ENCODE measurements around the gene EGLN3.

Gene EGLN3

DNA sequence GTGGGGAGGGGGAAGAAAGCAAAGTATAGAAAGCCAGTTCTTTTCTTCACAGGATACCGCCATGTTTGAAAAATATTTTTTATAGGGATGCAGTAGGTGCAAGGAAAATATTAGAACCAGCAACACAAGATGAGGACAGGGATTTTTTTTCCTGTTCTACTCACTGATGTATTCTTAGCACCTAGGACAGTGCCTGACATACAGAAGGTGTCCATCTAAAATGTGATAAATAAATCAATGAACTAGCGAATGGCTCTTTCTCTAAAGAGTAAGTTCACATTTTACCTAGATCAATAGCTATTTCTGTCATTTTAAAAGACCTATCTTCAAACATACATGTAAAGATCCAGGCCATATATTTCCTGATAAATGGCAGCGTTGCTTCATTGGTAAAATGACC, 18.8 kb downstream of the EGLN3 start:
- H3K4me3 ChIP-seq (ENCODE audit: low read length), result no peak overlapping the region
- H3K27me3 ChIP-seq (ENCODE audit: control insufficient read depth, low read length), result no peaks in the 10 kb centered on the region
- no peaks in the 10 kb centered on the region for H4K20me1 ChIP-seq (ENCODE audit: control insufficient read depth, insufficient read depth, low read depth, low read length)
- TF ChIP-seq, protein P1, sequence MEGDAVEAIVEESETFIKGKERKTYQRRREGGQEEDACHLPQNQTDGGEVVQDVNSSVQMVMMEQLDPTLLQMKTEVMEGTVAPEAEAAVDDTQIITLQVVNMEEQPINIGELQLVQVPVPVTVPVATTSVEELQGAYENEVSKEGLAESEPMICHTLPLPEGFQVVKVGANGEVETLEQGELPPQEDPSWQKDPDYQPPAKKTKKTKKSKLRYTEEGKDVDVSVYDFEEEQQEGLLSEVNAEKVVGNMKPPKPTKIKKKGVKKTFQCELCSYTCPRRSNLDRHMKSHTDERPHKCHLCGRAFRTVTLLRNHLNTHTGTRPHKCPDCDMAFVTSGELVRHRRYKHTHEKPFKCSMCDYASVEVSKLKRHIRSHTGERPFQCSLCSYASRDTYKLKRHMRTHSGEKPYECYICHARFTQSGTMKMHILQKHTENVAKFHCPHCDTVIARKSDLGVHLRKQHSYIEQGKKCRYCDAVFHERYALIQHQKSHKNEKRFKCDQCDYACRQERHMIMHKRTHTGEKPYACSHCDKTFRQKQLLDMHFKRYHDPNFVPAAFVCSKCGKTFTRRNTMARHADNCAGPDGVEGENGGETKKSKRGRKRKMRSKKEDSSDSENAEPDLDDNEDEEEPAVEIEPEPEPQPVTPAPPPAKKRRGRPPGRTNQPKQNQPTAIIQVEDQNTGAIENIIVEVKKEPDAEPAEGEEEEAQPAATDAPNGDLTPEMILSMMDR (IDR thresholded peaks at IDR 0.05; ENCODE audit: low read depth, low read length, poor library complexity, severe bottlenecking), result no peak
- TF ChIP-seq EZH2phosphoT487 (IDR thresholded peaks at IDR 0.05; ENCODE audit: borderline replicate concordance, low read length), result no peak
- H3K36me3 ChIP-seq (ENCODE audit: control insufficient read depth, low read length), result no peaks in the 10 kb centered on the region
- no peak overlapping the region for H3K27ac ChIP-seq (ENCODE audit: low read depth, low read length)
- no peaks in the 10 kb centered on the region for H3K9me3 ChIP-seq (ENCODE audit: control insufficient read depth, insufficient read depth, low read length)
- H3K4me2 ChIP-seq (ENCODE audit: low read length), result no peak overlapping the region
- no peaks in the 10 kb centered on the region for H3K4me1 ChIP-seq (ENCODE audit: control insufficient read depth, low read length)
- H3K79me2 ChIP-seq (ENCODE audit: control insufficient read depth, low read length), result no peaks in the 10 kb centered on the region
- no peaks in the 10 kb centered on the region for H3F3A ChIP-seq (ENCODE audit: control insufficient read depth, insufficient read depth)
- H3K9me2 ChIP-seq (replicated peaks; ENCODE audit: control insufficient read depth, low read length), result no peaks in the 10 kb centered on the region; the same call in 1 of the 2 replicates

DNA sequence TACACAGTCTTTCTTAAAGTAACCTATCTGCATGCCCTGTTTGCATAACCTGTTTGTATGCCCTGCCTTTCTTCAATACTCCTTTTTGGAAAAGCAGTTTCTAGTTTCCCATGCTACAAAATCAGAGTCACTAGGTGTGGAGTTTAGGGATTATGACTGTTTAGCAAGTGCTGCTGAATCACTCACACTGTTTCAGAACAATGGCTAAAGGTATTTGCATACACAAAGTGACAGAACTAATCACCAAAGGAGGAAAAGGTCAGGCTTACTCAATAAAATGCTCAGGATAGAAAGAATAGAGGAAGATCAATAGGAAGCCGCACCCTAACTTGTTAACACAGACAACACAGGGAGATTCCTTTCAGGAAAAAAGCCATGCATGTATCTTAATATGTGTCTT, 19.4 kb downstream of the EGLN3 start:
- Histone ChIP-seq H3K4me1 (ENCODE audit: control insufficient read depth, low read length) (no peaks in the 10 kb centered on the region), H3K9me2 (replicated peaks; ENCODE audit: control insufficient read depth, low read length) (no peaks in the 10 kb centered on the region; the same call in 1 of the 2 replicates), H3K4me3 (ENCODE audit: low read length) (no peak overlapping the region), H4K20me1 (ENCODE audit: control insufficient read depth, insufficient read depth, low read depth, low read length) (no peaks in the 10 kb centered on the region), H3F3A (ENCODE audit: control insufficient read depth, insufficient read depth) (no peaks in the 10 kb centered on the region), H3K27me3 (ENCODE audit: control insufficient read depth, low read length) (no peaks in the 10 kb centered on the region), H3K4me2 (ENCODE audit: low read length) (no peak overlapping the region), H3K27ac (ENCODE audit: low read depth, low read length) (no peak overlapping the region), H3K36me3 (ENCODE audit: control insufficient read depth, low read length) (no peaks in the 10 kb centered on the region), H3K9me3 (ENCODE audit: control insufficient read depth, insufficient read depth, low read length) (no peaks in the 10 kb centered on the region), H3K79me2 (ENCODE audit: control insufficient read depth, low read length) (no peaks in the 10 kb centered on the region)
- TF ChIP-seq, protein P1 (IDR thresholded peaks at IDR 0.05; ENCODE audit: low read depth, low read length, poor library complexity, severe bottlenecking), result no peak
- no peak for TF ChIP-seq EZH2phosphoT487 (IDR thresholded peaks at IDR 0.05; ENCODE audit: borderline replicate concordance, low read length)

DNA sequence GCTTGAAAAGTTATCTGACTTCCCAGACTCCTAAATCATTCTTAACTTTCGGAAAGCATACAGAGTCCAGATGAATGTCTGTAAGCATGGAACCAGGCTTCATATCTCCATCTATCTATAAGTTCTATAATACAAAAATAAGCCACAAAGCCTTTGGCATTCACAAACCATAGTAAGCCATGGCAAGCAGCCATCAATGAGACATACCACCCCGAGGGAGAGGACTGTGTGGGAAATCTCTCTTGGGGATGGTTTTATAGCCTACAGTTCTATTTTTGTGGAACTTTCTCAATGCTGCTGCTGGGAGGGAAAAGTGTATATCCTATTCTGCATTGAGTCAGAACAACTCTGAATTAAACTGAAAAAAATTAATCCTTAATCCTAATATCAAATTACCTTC, 20.4 kb downstream of the EGLN3 start:
- no peaks in the 10 kb centered on the region for H3F3A ChIP-seq (ENCODE audit: control insufficient read depth, insufficient read depth)
- H4K20me1 ChIP-seq (ENCODE audit: control insufficient read depth, insufficient read depth, low read depth, low read length), result no peaks in the 10 kb centered on the region
- H3K27me3 ChIP-seq (ENCODE audit: control insufficient read depth, low read length), result no peaks in the 10 kb centered on the region
- no peak for TF ChIP-seq EZH2phosphoT487 (IDR thresholded peaks at IDR 0.05; ENCODE audit: borderline replicate concordance, low read length)
- TF ChIP-seq, protein P1 (IDR thresholded peaks at IDR 0.05; ENCODE audit: low read depth, low read length, poor library complexity, severe bottlenecking), result no peak
- no peaks in the 10 kb centered on the region; the same call in 1 of the 2 replicates for H3K9me2 ChIP-seq (replicated peaks; ENCODE audit: control insufficient read depth, low read length)
- no peak overlapping the region for H3K4me3 ChIP-seq (ENCODE audit: low read length)
- no peak overlapping the region for H3K27ac ChIP-seq (ENCODE audit: low read depth, low read length)
- no peak overlapping the region for H3K4me2 ChIP-seq (ENCODE audit: low read length)
- no peaks in the 10 kb centered on the region for H3K4me1 ChIP-seq (ENCODE audit: control insufficient read depth, low read length)
- H3K36me3 ChIP-seq (ENCODE audit: control insufficient read depth, low read length), result no peaks in the 10 kb centered on the region
- no peaks in the 10 kb centered on the region for H3K9me3 ChIP-seq (ENCODE audit: control insufficient read depth, insufficient read depth, low read length)
- no peaks in the 10 kb centered on the region for H3K79me2 ChIP-seq (ENCODE audit: control insufficient read depth, low read length)

All from DOHH2 (cell line).